Heart right ventricle (tissue), 16 donors: ENCODE data around the gene PEPD. TPM values are rescaled to one million over a fixed set of nuclear protein-coding genes. Genes with fewer than 3 reads are reported as not detected.

ENCODE experiments used
- ATAC-seq, 8 donors: fragments of 200-7000 bp; cut with Tn5 transposase; one replicate each; pipeline ENCODE4 v1.9.1; 2020; ENCODE audit warnings: mild to moderate bottlenecking in 8 of 8, moderate library complexity in 8 of 8, moderate number of reproducible peaks in 1 of 8
- DNase-seq, 2 donors: peaks; one replicate each; pipeline ENCODE4 v3.0.0-alpha.2; 2020
- H3K27ac ChIP-seq, 10 donors: fragments of 200-600 bp; sonication (generic) in 2 of 10; one replicate each; pipeline versions ENCODE4 v1.5.0 to v1.8.0; 2020 to 2022; ENCODE audit warnings: mild to moderate bottlenecking in 3 of 10
- H3K27me3 ChIP-seq, 7 donors: fragments of 200-600 bp; one replicate each; pipeline ENCODE4 v1.8.0; 2021 to 2022; ENCODE audit warnings: mild to moderate bottlenecking in 2 of 7
- H3K36me3 ChIP-seq, 9 donors: fragments of 200-600 bp; sonication (generic) in 1 of 9; one replicate each; pipeline versions ENCODE4 v1.5.0 to v1.8.0; 2020 to 2022; ENCODE audit warnings: mild to moderate bottlenecking in 2 of 9
- H3K4me1 ChIP-seq, 9 donors: fragments of 200-600 bp; sonication (generic) in 1 of 9; one replicate each; pipeline versions ENCODE4 v1.5.0 to v1.8.0; 2020 to 2022; ENCODE audit warnings: mild to moderate bottlenecking in 4 of 9
- H3K4me3 ChIP-seq, 10 donors: fragments of 200-600 bp; sonication (generic) in 2 of 10; one replicate each; pipeline versions ENCODE4 v1.5.0 to v1.8.0; 2020 to 2022; ENCODE audit warnings: mild to moderate bottlenecking in 7 of 10, moderate library complexity in 2 of 10
- H3K9me3 ChIP-seq, 11 donors: fragments of 200-600 bp in 10 of 11; sonication (generic) in 2 of 11; one replicate each; pipeline versions ENCODE4 v1.5.0 to v1.8.0; 2013 to 2022; ENCODE audit warnings: mild to moderate bottlenecking in 2 of 11, control low read depth in 1 of 11, moderate library complexity in 1 of 11
- CTCF ChIP-seq, 9 donors: fragments of 200-600 bp; sonication (generic) in 2 of 9; IDR thresholded peaks; one replicate each; pipeline versions ENCODE4 v1.5.0 to v1.8.0; 2021 to 2022; ENCODE audit warnings: antibody characterized with exemption in 9 of 9, mild to moderate bottlenecking in 5 of 9, moderate library complexity in 1 of 9
- WGBS, 2 donors: extraction: QIAGEN DNeasy Blood & Tissue Kit; methylation state at CpG; one replicate each; pipeline ENCODE4 v1.1.7; 2013; ENCODE audit warnings: inconsistent platforms in 1 of 2; 5-methylcytosine and 5-hydroxymethylcytosine counted together
- intact Hi-C, 10 donors: fragments of 100-400 bp; cut with DNase I; formaldehyde crosslinking; loops; one replicate each; pipeline versions ENCODE4 v1.11.1 to v1.14.2; 2022
- polyA plus RNA-seq, 2 donors: library from polyadenylated mRNA; stranded (reverse); fragments of 200-250 nt; gene quantifications; one replicate each; pipeline ENCODE4 v1.2.3, GENCODE V29; 2013
- total RNA-seq, 10 donors: library from RNA; stranded (reverse); fragmentation: NEBNext Ultra II Directional in 3 of 10; extraction: Animal tissue kit (Norgen Biotek cat#: 25700) in 3 of 10; gene quantifications; one replicate each; pipeline versions ENCODE4 v1.2.1 to v1.2.4, GENCODE V29; 2021 to 2023
- donor health status: Arrhythmogenic right ventricular cardiomyopathy.
- donor health status: ischemic (EF 13 %, LVEDD 7.1; RV severe dilation, severe dysfunction).
- donor health status: healthy with polysubstance abuse.
- donor health status: DM: no; HTN: yes; CAD: no.
- donor health status: DM: no; HTN: no; CAD: no.
- donor health status: ischemic (EF 25% LVEDD 6.9; RV normal size, moderate dysfunction).
- donor health status: ischemic (EF 25% LVEDD 5.7; RV mildly dilated, moderate dysfunction).
- donor health status: healthy.
- donor health status: DM: yes; HTN: yes; CAD: no.
- donor health status: Ischemic cardiomyopathy.
- donor health status: ischemic (EF 35%, LVEDD 5.7; RV mildly dilated, moderate dysfunction).
- donor health status: nonischemic (EF 11% LVEDD 7.7; RV severe dilation, severe dysfunction).
- donor health status: DM: yes; HTN: yes; CAD: no.
- donor health status: PGD.
- donor health status: ischemic (EF 29% LVEDD 5.4; RV normal size, mild dysfunction).
- donor health status: nonischemic (EF 23%, LVEDD 6.1; RV moderate dilation, normal function).

PEPD gene
- total and polyA plus RNA-seq, 12 donors, result 20.4 to 47.7 (median 26.8) TPM

- TF ChIP-seq CTCF (IDR thresholded peaks at IDR 0.05), result no peak
- H3K36me3 ChIP-seq, result no peaks in the 10 kb centered on the region
- H3K9me3 ChIP-seq, result no peaks in the 10 kb centered on the region
- H3K27ac ChIP-seq, result no peak overlapping the region
- 69 to 73% methylated on average over 17 of the region's 17 CpGs for WGBS, 2 donors
- ATAC-seq (no peak), DNase-seq (no peak)
- no peak overlapping the region for H3K4me3 ChIP-seq
- intact Hi-C loops, result loop anchor here in 8 of 10 donors (1.0 to 5.0 kb wide), 3 partner anchors 341 to 342 kb away; no protein-coding TSS in a partner anchor
- H3K27me3 ChIP-seq, result no peaks in the 10 kb centered on the region
- no peaks in the 10 kb centered on the region for H3K4me1 ChIP-seq
Measured at GRCh38 chr19:33429891-33430673, 91.5 kb downstream of the PEPD start.

DNA sequence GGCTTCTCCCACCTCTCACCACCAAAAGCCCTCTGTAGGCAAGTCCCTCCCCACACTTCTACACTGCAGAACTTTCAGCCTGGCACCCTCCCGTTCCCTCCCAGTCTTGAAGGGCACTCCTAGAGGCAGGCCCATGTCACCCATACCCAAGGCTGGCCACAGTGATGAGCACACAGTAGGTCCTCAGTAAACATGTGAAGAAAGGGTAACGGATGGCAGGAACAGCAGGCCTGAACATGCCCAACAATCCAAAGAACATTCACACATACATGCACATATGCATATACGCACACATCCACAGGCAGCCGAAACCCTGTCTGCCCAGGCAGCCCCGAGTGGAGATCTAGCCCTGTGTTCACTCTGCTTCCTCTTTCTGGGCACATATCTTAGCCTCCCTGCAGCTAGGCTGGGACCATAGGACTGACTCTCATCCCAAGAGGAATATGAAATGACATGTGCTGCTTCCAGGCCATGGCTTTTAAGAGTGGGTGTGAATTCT lies 92.9 kb downstream of the PEPD start:
- ATAC-seq (no peak), DNase-seq (no peak)
- Histone ChIP-seq H3K27ac (no peak overlapping the region), H3K4me1 (no peaks in the 10 kb centered on the region), H3K27me3 (no peaks in the 10 kb centered on the region), H3K36me3 (no peaks in the 10 kb centered on the region), H3K4me3 (no peak overlapping the region), H3K9me3 (no peaks in the 10 kb centered on the region)
- intact Hi-C loops, result no loop called here
- 93 to 95% methylated on average over 5 of the region's 5 CpGs for WGBS, 2 donors
- no peak for TF ChIP-seq CTCF (IDR thresholded peaks at IDR 0.05)

DNA sequence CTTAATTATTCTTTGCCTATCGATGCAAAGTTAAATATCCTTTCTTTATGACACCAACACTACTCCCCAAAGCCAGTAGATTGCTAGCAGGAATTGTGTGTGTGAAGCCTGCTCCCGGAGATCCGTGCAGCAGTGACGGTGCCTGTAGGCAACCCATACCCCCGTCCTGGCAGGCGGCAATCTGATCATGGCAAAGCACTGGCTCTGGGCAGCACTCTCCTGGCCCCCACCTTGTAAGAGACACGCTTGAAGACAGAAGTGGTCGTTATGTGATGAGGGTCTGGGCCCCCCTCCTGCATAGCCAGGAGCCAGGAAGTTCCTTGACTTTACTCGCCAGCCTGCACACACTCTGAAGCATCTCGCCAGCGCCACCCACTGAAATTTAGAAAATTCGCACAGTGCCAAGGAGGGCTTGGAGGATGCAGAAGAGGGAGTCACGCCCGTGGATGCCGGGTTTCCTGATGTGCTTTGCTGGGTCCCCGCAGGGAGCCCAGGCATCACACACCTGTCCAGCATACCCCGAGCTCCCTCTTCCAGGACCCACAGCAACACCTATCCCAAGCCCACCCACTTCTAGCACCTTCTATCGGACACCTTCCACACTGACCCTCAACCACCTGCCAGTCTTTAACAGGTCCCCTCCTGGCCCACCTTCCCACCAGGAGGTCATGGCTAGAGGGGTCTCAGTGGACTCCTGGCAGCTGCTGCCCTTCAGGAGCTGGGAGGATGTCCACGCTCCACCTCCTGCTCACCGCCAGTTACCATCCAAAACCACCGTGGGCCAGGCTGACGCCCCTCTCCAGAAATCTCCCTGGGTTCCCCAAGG lies 93.6 kb downstream of the PEPD start:
- Histone ChIP-seq H3K36me3 (no peaks in the 10 kb centered on the region), H3K27me3 (no peaks in the 10 kb centered on the region), H3K4me3 (no peak overlapping the region), H3K9me3 (no peaks in the 10 kb centered on the region), H3K4me1 (no peaks in the 10 kb centered on the region), H3K27ac (no peak overlapping the region)
- DNase-seq (no peak), ATAC-seq (no peak)
- 92% methylated on average over 22 of the region's 22 CpGs for WGBS, 2 donors
- intact Hi-C loops, result no loop called here
- TF ChIP-seq CTCF (IDR thresholded peaks at IDR 0.05), result no peak

- Histone ChIP-seq H3K27ac (no peak overlapping the region), H3K4me3 (no peak overlapping the region), H3K36me3 (no peaks in the 10 kb centered on the region), H3K4me1 (no peaks in the 10 kb centered on the region), H3K9me3 (no peaks in the 10 kb centered on the region), H3K27me3 (no peaks in the 10 kb centered on the region)
- intact Hi-C loops, result no loop called here
- ATAC-seq (no peak), DNase-seq (no peak)
- WGBS, 2 donors, result 76 to 80% methylated on average over 24 of the region's 24 CpGs
- TF ChIP-seq CTCF (IDR thresholded peaks at IDR 0.05), result no peak
Measured at GRCh38 chr19:33426621-33427361, 94.8 kb downstream of the PEPD start.
